Activated naive CD4-positive, alpha-beta T cell treated with anti-CD3 and anti-CD28 coated beads, Interleukin-2, amount 10 ng/mL, durations not matched to agents 7 days and 5 days (primary cell): ENCODE results near the gene TXNL4A.
"Not testable (repeated sequence)": the region's sequence is repeated elsewhere in the genome, so short reads cannot be mapped to it uniquely, and the experiment has no call there.

Experiments
- CTCF ChIA-PET: fragments of 350-600 bp; sonication (Branson Sonifier 250); formaldehyde crosslinking; loops from one replicate; lab custom pipeline; 2021; ENCODE audit warnings: antibody characterized with exemption; lab: Charles Lee
- DNase-seq: peaks from one replicate; pipeline ENCODE4 v3.0.0-alpha.2; 2020
- H3K27ac Mint-ChIP-seq: one replicate; pipeline ENCODE4 v1.8.0; 2021; ENCODE audit warnings: mild to moderate bottlenecking, moderate library complexity, mixed read lengths
- H3K27me3 Mint-ChIP-seq: one replicate; pipeline ENCODE4 v1.8.0; 2021; ENCODE audit warnings: mild to moderate bottlenecking, mixed read lengths
- H3K36me3 Mint-ChIP-seq: one replicate; pipeline ENCODE4 v1.8.0; 2021; ENCODE audit warnings: mixed read lengths
- H3K4me1 Mint-ChIP-seq: one replicate; pipeline ENCODE4 v1.8.0; 2021; ENCODE audit warnings: mixed read lengths
- H3K4me3 Mint-ChIP-seq: one replicate; pipeline ENCODE4 v1.8.0; 2021; ENCODE audit warnings: mild to moderate bottlenecking, moderate library complexity, mixed read lengths
- H3K9me3 Mint-ChIP-seq: one replicate; pipeline ENCODE4 v1.8.0; 2021; ENCODE audit warnings: mixed read lengths

TXNL4A gene

GRCh38 chr18:79988451-79989194 lies at the start of gene TXNL4A:
TSS of gene TXNL4A (minus strand) at chr18:79988563. CDS start at chr18:79988392, 171 bp downstream.
- no peaks in the 10 kb centered on the region for H3K27me3 Mint-ChIP-seq
- H3K9me3 Mint-ChIP-seq = no peaks in the 10 kb centered on the region
- peaks cover 20% of the 10 kb centered on the region for H3K36me3 Mint-ChIP-seq
- peak within 1 kb of the TSS; percentile 94 for H3K27ac Mint-ChIP-seq
- CTCF ChIA-PET = interaction anchor here (0.6 to 1.1 kb wide), 2 partner anchors 27 to 43 kb away, joined by 3 to 4 read pairs; no protein-coding TSS in a partner anchor
- peak; percentile 89 for DNase-seq
- H3K4me3 Mint-ChIP-seq = peak within 1 kb of the TSS; percentile 91
- H3K4me1 Mint-ChIP-seq = peaks cover 41% of the 10 kb centered on the region

- Mint-ChIP-seq H3K4me1 (peaks cover 28% of the 10 kb centered on the region), H3K27me3 (peaks cover 5% of the 10 kb centered on the region), H3K27ac (no peak overlapping the region), H3K4me3 (no peak overlapping the region), H3K9me3 (peaks cover 2% of the 10 kb centered on the region), H3K36me3 (peaks cover 22% of the 10 kb centered on the region)
- CTCF ChIA-PET = no interaction called here
- no peak for DNase-seq
Observed at GRCh38 chr18:80037300-80037699, 48.9 kb upstream of the TXNL4A start.

GRCh38 chr18:80035997-80036396 lies 47.6 kb upstream of the TXNL4A start:
- no peak for DNase-seq
- Mint-ChIP-seq H3K36me3 (peaks cover 17% of the 10 kb centered on the region), H3K4me3 (peak overlapping the region; percentile 87), H3K4me1 (peaks cover 29% of the 10 kb centered on the region), H3K27me3 (peaks cover 5% of the 10 kb centered on the region), H3K9me3 (peaks cover 2% of the 10 kb centered on the region), H3K27ac (peak overlapping the region; percentile 33)
- CTCF ChIA-PET = no interaction called here

GRCh38 chr18:80034852-80035406 lies 46.6 kb upstream of the TXNL4A start:
- no peak for DNase-seq
- H3K27me3 Mint-ChIP-seq = peaks cover 5% of the 10 kb centered on the region
- H3K4me1 Mint-ChIP-seq = peaks cover 29% of the 10 kb centered on the region
- peak overlapping the region; percentile 89 for H3K27ac Mint-ChIP-seq
- peaks cover 14% of the 10 kb centered on the region for H3K36me3 Mint-ChIP-seq
- CTCF ChIA-PET = interaction anchor here (1.2 kb wide), 1 partner anchor 11 kb away, joined by 3 read pairs; no protein-coding TSS in a partner anchor
- peak overlapping the region; percentile 87 for H3K4me3 Mint-ChIP-seq
- peaks cover 2% of the 10 kb centered on the region for H3K9me3 Mint-ChIP-seq

DNA sequence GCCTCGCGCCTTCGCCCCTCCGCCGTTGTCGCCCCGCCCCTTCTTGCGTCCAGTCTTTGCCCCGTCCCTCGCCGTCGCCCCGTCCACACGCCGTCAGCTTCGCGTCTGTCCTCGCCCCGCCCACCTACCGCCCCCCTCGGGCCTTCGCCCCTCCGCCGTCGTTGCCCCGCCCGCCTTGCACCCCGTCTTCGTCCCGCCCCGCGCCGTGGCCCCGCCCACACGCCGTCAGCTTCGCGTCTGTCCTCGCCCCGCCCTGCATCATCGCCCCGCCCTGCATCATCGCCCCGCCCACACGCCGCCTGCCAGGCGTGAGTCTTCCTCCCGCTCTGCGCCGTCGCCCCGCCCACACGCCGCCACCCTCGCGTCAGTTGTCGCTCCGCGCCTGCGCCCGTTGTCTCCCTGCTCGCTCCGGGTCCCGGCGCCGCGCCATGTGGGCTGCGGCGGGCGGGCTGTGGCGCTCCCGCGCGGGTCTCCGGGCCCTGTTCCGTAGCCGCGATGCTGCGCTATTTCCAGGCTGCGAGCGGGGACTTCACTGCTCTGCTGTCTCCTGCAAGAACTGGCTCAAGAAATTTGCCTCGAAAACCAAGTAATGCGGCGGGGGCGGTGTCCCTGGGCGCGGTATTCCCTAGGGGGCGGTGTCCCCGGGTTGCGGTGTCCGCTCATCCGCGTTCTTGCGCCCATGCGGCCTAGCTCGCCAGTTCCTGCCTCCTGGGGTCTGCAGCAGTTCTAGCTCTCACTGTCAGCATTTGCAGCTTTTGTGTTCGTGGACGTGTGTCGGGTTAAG lies 45.9 kb upstream of the TXNL4A start, which contains the start of gene RBFA:
RBFA (plus strand) TSS at position 367 of the 784 bp plus-strand sequence; CDS start at position 429, 62 bp downstream.
- Mint-ChIP-seq H3K36me3 (peaks cover 14% of the 10 kb centered on the region), H3K9me3 (peaks cover 2% of the 10 kb centered on the region), H3K27ac (peak within 1 kb of the TSS; percentile 89), H3K4me3 (peak within 1 kb of the TSS; percentile 87), H3K4me1 (peaks cover 29% of the 10 kb centered on the region), H3K27me3 (peaks cover 5% of the 10 kb centered on the region)
- DNase-seq = peak; percentile 100
- CTCF ChIA-PET = interaction anchor here (1.0 to 1.2 kb wide), 2 partner anchors 11 to 113 kb away, joined by 3 read pairs; no protein-coding TSS in a partner anchor

DNA sequence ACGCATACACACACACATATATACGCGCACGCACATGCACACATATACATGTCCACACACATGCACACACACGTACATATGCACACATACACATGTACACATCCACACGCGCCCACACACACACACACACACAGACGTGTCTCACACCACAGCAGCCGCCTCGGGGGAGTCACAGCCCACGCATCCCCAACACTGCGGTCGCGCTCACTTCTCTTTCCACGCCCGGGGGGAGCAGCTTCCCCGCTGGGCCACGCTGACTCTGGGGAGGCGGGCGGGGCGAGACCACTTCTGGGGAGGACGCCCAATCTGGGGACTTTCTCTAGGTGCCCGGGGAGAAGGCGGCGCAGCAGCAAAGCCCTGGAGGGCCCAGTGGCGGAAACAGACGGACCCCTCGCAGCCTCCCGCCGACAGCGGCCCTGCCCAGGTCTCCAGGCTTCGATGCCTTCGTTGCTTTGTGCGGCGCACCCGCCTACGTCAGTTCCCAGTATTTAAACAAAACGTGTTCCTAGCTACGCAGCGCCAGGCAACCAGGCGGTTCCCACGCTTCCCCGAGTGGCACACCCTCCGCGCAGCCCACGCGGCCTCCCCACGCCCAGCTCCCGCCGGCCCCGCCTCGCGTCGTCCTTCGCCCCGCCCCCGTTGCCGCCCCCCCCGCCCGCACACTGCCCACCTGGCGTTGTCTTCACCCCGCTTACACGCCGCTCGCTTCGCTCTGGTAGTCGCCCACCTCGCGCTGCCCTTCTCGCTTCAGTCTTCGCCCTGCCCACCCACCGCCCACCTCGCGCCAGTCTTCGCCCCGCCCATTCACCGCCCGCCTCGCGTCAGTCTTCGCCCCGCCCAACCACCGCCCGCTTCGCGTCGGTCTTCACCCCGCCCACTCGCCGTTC lies 45.1 kb upstream of the TXNL4A start:
- Mint-ChIP-seq H3K4me1 (peaks cover 29% of the 10 kb centered on the region), H3K27ac (peak overlapping the region; percentile 89), H3K4me3 (peak overlapping the region; percentile 87), H3K36me3 (peaks cover 10% of the 10 kb centered on the region), H3K9me3 (peaks cover 2% of the 10 kb centered on the region), H3K27me3 (peaks cover 5% of the 10 kb centered on the region)
- peak; percentile 89 for DNase-seq
- CTCF ChIA-PET = interaction anchor here (1.0 kb wide), 1 partner anchor 114 kb away, joined by 3 read pairs; no protein-coding TSS in a partner anchor

DNA sequence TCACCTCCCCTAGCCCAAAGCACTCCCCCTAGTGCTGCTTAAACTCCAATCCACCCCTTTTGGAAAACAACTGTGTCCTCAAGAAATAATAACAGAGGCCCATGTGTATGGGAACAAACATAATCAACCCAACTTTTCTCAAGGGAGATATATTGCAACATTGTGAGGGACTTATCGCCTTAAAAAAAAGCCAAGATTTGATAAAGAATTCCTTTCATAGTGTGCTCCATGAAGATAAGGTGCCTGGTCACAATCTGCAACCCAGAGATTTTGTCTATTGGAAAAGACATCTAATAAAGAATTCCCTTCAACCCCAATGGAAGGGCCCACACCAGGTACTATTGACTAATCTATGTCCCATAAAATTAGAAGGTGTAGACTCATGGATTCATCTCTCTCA lies 41.3 kb upstream of the TXNL4A start:
- CTCF ChIA-PET = no interaction called here
- no peak overlapping the region for H3K27ac Mint-ChIP-seq
- no peak for DNase-seq
- no peak overlapping the region for H3K4me3 Mint-ChIP-seq
- peaks cover 12% of the 10 kb centered on the region for H3K4me1 Mint-ChIP-seq
- H3K9me3 Mint-ChIP-seq = peaks cover 23% of the 10 kb centered on the region
- peaks cover 5% of the 10 kb centered on the region for H3K27me3 Mint-ChIP-seq
- H3K36me3 Mint-ChIP-seq = peaks cover 5% of the 10 kb centered on the region

- not testable (repeated sequence) for DNase-seq
Observed at GRCh38 chr18:80027719-80028118, 39.4 kb upstream of the TXNL4A start.

DNA sequence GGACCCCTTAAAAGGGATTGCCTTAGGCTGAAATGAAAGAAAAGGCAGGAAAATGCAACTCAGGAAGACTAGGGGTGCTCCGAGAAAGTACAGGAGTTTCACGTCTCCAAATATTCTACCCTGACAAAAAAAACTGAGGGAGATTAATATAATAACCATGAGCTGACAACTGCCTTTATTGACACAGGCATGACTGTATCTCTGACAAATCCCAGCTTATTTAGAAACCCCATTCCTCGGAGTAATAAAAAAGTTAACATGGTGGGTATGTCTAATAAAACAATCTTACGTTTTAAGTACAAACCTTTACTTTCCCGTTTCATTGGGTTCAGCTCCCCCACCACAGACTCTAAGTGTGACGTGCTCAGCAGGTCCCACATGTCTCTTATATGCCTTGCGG lies 38.0 kb upstream of the TXNL4A start:
- H3K27ac Mint-ChIP-seq = no peak overlapping the region
- H3K4me1 Mint-ChIP-seq = no peaks in the 10 kb centered on the region
- peaks cover 51% of the 10 kb centered on the region for H3K9me3 Mint-ChIP-seq
- H3K27me3 Mint-ChIP-seq = no peaks in the 10 kb centered on the region
- no peak overlapping the region for H3K4me3 Mint-ChIP-seq
- peaks cover 4% of the 10 kb centered on the region for H3K36me3 Mint-ChIP-seq
- CTCF ChIA-PET = interaction anchor here (0.9 kb wide), 1 partner anchor 229 kb away, joined by 3 read pairs; no protein-coding TSS in a partner anchor
- DNase-seq = no peak

More at GRCh38 chr18:80027719-80028118, 39.4 kb upstream of the TXNL4A start:
- H3K36me3 Mint-ChIP-seq, H3K4me1 Mint-ChIP-seq, H3K4me3 Mint-ChIP-seq, CTCF ChIA-PET, H3K27ac Mint-ChIP-seq, H3K27me3 Mint-ChIP-seq: not testable (repeated sequence)
- peaks cover 39% of the 10 kb centered on the region for H3K9me3 Mint-ChIP-seq

GRCh38 chr18:80023173-80023572 lies 34.8 kb upstream of the TXNL4A start:
- no peak overlapping the region for H3K4me3 Mint-ChIP-seq
- CTCF ChIA-PET = interaction anchor here (1.0 kb wide), 1 partner anchor 644 kb away, joined by 3 read pairs; no protein-coding TSS in a partner anchor
- peaks cover 63% of the 10 kb centered on the region for H3K9me3 Mint-ChIP-seq
- no peak overlapping the region for H3K27ac Mint-ChIP-seq
- no peaks in the 10 kb centered on the region for H3K4me1 Mint-ChIP-seq
- DNase-seq = peak; percentile 38
- H3K27me3 Mint-ChIP-seq = no peaks in the 10 kb centered on the region
- H3K36me3 Mint-ChIP-seq = peaks cover 4% of the 10 kb centered on the region

GRCh38 chr18:80022613-80023012 lies 34.2 kb upstream of the TXNL4A start:
- CTCF ChIA-PET = interaction anchor here (1.0 kb wide), 1 partner anchor 644 kb away, joined by 3 read pairs; no protein-coding TSS in a partner anchor
- Mint-ChIP-seq H3K36me3 (peaks cover 4% of the 10 kb centered on the region), H3K27ac (no peak overlapping the region), H3K4me1 (no peaks in the 10 kb centered on the region), H3K27me3 (no peaks in the 10 kb centered on the region), H3K4me3 (no peak overlapping the region), H3K9me3 (peaks cover 64% of the 10 kb centered on the region)
- DNase-seq = no peak

DNA sequence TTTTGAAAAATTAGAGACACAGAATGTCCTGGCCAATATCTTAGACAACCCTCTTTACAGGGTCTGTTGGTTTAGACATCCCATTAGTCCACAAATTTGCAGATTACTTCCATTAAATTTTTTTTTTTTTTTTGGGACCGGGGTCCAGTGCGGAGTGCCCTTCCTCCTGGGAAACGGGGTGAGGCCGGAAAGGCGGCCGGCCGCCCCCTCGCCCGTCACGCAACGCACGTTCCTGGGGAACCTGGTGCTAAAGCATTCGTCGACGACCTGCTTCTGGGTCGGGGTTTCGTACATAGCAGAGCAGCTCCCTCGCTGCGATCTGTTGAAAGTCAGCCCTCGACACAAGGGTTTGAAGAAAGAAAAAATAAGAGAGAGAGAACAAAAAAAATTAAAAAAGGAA lies 24.4 kb upstream of the TXNL4A start:
- DNase-seq = no peak
- H3K36me3 Mint-ChIP-seq = no peaks in the 10 kb centered on the region
- no peaks in the 10 kb centered on the region for H3K4me1 Mint-ChIP-seq
- peaks cover 28% of the 10 kb centered on the region for H3K9me3 Mint-ChIP-seq
- no peak overlapping the region for H3K4me3 Mint-ChIP-seq
- H3K27ac Mint-ChIP-seq = no peak overlapping the region
- H3K27me3 Mint-ChIP-seq = no peaks in the 10 kb centered on the region
- CTCF ChIA-PET = no interaction called here

GRCh38 chr18:80011496-80012137 lies 23.3 kb upstream of the TXNL4A start:
- H3K27me3 Mint-ChIP-seq, H3K4me3 Mint-ChIP-seq, CTCF ChIA-PET, H3K27ac Mint-ChIP-seq, H3K4me1 Mint-ChIP-seq, DNase-seq, H3K36me3 Mint-ChIP-seq: not testable (repeated sequence)
- peaks cover 28% of the 10 kb centered on the region for H3K9me3 Mint-ChIP-seq
